Measurements from ENCODE around the gene TNP2.
A peak's percentile ranks its signal among the peaks of the same experiment; 100 is the strongest.

Gene TNP2

GRCh38 chr16:11242658-11243057, 26.5 kb downstream of the TNP2 start:
- no peak overlapping the region for H3K9ac ChIP-seq
- peaks cover 0 to 4% (median 0%) of the 10 kb centered on the region in 11 experiments; a peak in 1 of 22 replicates for H3K27me3 ChIP-seq
- H3K4me2 ChIP-seq, result no peak overlapping the region
- H4K20me1 ChIP-seq, result no peaks in the 10 kb centered on the region
- H3K27ac ChIP-seq, result no peak overlapping the region
- no peaks in the 10 kb centered on the region for H3K36me3 ChIP-seq
- no peak overlapping the region for H3K4me3 ChIP-seq
- no peaks in the 10 kb centered on the region for H3K9me3 ChIP-seq (replicated peaks in 1 of 11)
- TF ChIP-seq Cebpa-rat (IDR thresholded peaks at IDR 0.05), result no peak
- peaks cover 5 to 42% (median 22%) of the 10 kb centered on the region in 10 experiments; a peak in 18 of 20 replicates for H3K4me1 ChIP-seq

GRCh38 chr16:11241480-11242204, 27.5 kb downstream of the TNP2 start:
- no peak overlapping the region for H3K4me3 ChIP-seq
- H3K36me3 ChIP-seq, result no peaks in the 10 kb centered on the region
- TF ChIP-seq Cebpa-rat (IDR thresholded peaks at IDR 0.05), result no peak
- H3K9ac ChIP-seq, result no peak overlapping the region
- H3K9me3 ChIP-seq (replicated peaks in 1 of 11), result no peaks in the 10 kb centered on the region
- H3K27ac ChIP-seq, result no peak overlapping the region
- peaks cover 0 to 4% (median 0%) of the 10 kb centered on the region in 11 experiments; a peak in 1 of 22 replicates for H3K27me3 ChIP-seq
- no peaks in the 10 kb centered on the region for H4K20me1 ChIP-seq
- H3K4me2 ChIP-seq, result peak overlapping the region in 6 of 11 experiments; percentile 59 to 78 (median 70); a peak in 11 of 22 replicates
- peaks cover 6 to 53% (median 32%) of the 10 kb centered on the region in 10 experiments for H3K4me1 ChIP-seq

- H3K4me1 ChIP-seq, result peaks cover 7 to 60% (median 39%) of the 10 kb centered on the region in 10 experiments
- H3K9ac ChIP-seq, result peak overlapping the region in 3 of 11 experiments; percentile 12 to 51 (median 29); a peak in 5 of 22 replicates
- H4K20me1 ChIP-seq, result no peaks in the 10 kb centered on the region
- H3K27ac ChIP-seq, result peak overlapping the region in 1 of 11 experiments; percentile 2; a peak in 1 of 22 replicates
- peak overlapping the region; percentile 18 to 78 (median 64) for H3K4me2 ChIP-seq
- no peaks in the 10 kb centered on the region for H3K9me3 ChIP-seq (replicated peaks in 1 of 11)
- no peak overlapping the region for H3K4me3 ChIP-seq
- no peaks in the 10 kb centered on the region for H3K36me3 ChIP-seq
- H3K27me3 ChIP-seq, result peaks cover 0 to 4% (median 0%) of the 10 kb centered on the region in 11 experiments; a peak in 1 of 22 replicates
- TF ChIP-seq Cebpa-rat (IDR thresholded peaks at IDR 0.05), result no peak
Measured at GRCh38 chr16:11240636-11241473, 28.3 kb downstream of the TNP2 start.

GRCh38 chr16:11239644-11240632, 29.2 kb downstream of the TNP2 start:
- no peak overlapping the region for H3K4me3 ChIP-seq
- no peak for TF ChIP-seq Cebpa-rat (IDR thresholded peaks at IDR 0.05)
- H4K20me1 ChIP-seq, result no peaks in the 10 kb centered on the region
- peaks cover 16 to 70% (median 48%) of the 10 kb centered on the region in 10 experiments for H3K4me1 ChIP-seq
- peak overlapping the region in 3 of 11 experiments; percentile 12 to 51 (median 29); a peak in 1 of 22 replicates for H3K9ac ChIP-seq
- peak overlapping the region; percentile 18 to 78 (median 64); a peak in 19 of 22 replicates for H3K4me2 ChIP-seq
- peaks cover 0 to 4% (median 0%) of the 10 kb centered on the region in 11 experiments; a peak in 1 of 22 replicates for H3K27me3 ChIP-seq
- H3K36me3 ChIP-seq, result no peaks in the 10 kb centered on the region
- H3K27ac ChIP-seq, result peak overlapping the region in 1 of 11 experiments; percentile 2; a peak in 1 of 22 replicates
- H3K9me3 ChIP-seq (replicated peaks in 1 of 11), result no peaks in the 10 kb centered on the region

- Histone ChIP-seq H3K36me3 (no peaks in the 10 kb centered on the region), H4K20me1 (no peaks in the 10 kb centered on the region), H3K4me1 (peaks cover 30 to 84% (median 62%) of the 10 kb centered on the region in 10 experiments), H3K27me3 (peaks cover 0 to 4% (median 0%) of the 10 kb centered on the region in 11 experiments; a peak in 1 of 22 replicates), H3K9me3 (replicated peaks in 1 of 11) (no peaks in the 10 kb centered on the region), H3K4me3 (no peak overlapping the region), H3K4me2 (peak overlapping the region in 8 of 11 experiments; percentile 16 to 92 (median 40); a peak in 12 of 22 replicates), H3K27ac (no peak overlapping the region), H3K9ac (no peak overlapping the region)
- TF ChIP-seq Cebpa-rat (IDR thresholded peaks at IDR 0.05), result no peak
Measured at GRCh38 chr16:11238272-11239202, 30.6 kb downstream of the TNP2 start.

GRCh38 chr16:11236461-11237254, 32.5 kb downstream of the TNP2 start:
- Histone ChIP-seq H3K4me3 (no peak overlapping the region), H3K27ac (no peak overlapping the region), H3K27me3 (peaks cover 0 to 7% (median 0%) of the 10 kb centered on the region in 11 experiments; a peak in 2 of 22 replicates), H4K20me1 (no peaks in the 10 kb centered on the region; a peak in 1 of 22 replicates), H3K4me2 (peak overlapping the region in 9 of 11 experiments; percentile 3 to 92 (median 23); a peak in 11 of 22 replicates), H3K36me3 (no peaks in the 10 kb centered on the region), H3K9ac (no peak overlapping the region), H3K9me3 (replicated peaks in 1 of 11) (no peaks in the 10 kb centered on the region), H3K4me1 (peaks cover 47 to 89% (median 79%) of the 10 kb centered on the region in 10 experiments)
- peak in 3 of 11 experiments; percentile 29 to 44 (median 35); a peak in 2 of 22 replicates for TF ChIP-seq Cebpa-rat (IDR thresholded peaks at IDR 0.05)

- H4K20me1 ChIP-seq, result no peaks in the 10 kb centered on the region; a peak in 1 of 22 replicates
- TF ChIP-seq Cebpa-rat (IDR thresholded peaks at IDR 0.05), result no peak
- peak overlapping the region; percentile 25 to 97 (median 83); a peak in 21 of 22 replicates for H3K4me2 ChIP-seq
- H3K27ac ChIP-seq, result no peak overlapping the region
- peaks cover 49 to 89% (median 80%) of the 10 kb centered on the region in 10 experiments for H3K4me1 ChIP-seq
- H3K27me3 ChIP-seq, result peaks cover 0 to 13% (median 0%) of the 10 kb centered on the region in 11 experiments; a peak in 2 of 22 replicates
- H3K9me3 ChIP-seq (replicated peaks in 1 of 11), result no peaks in the 10 kb centered on the region
- H3K36me3 ChIP-seq, result no peaks in the 10 kb centered on the region
- H3K4me3 ChIP-seq, result no peak overlapping the region
- H3K9ac ChIP-seq, result no peak overlapping the region
Measured at GRCh38 chr16:11235703-11235991, 33.5 kb downstream of the TNP2 start.

All from BLaER1 treated with 17β-estradiol and CSF1 and Interleukin-3, amounts not matched to agents 10 nM and 100 nM (cell line).